CD4-positive, alpha-beta T cell treated with Interleukin-21 for 1 hour (primary cell): ENCODE measurements around the gene REXO4.

Experiments used
- DNase-seq: peaks from one replicate; pipeline ENCODE4 v3.0.0-alpha.2; 2020

Gene REXO4

GRCh38 chr9:133366435-133366834 is 51.4 kb downstream of the REXO4 start:
- no peak for DNase-seq

- no peak for DNase-seq
These were observed 55.3 kb downstream of the REXO4 start for GRCh38 chr9:133362359-133363044.

DNA sequence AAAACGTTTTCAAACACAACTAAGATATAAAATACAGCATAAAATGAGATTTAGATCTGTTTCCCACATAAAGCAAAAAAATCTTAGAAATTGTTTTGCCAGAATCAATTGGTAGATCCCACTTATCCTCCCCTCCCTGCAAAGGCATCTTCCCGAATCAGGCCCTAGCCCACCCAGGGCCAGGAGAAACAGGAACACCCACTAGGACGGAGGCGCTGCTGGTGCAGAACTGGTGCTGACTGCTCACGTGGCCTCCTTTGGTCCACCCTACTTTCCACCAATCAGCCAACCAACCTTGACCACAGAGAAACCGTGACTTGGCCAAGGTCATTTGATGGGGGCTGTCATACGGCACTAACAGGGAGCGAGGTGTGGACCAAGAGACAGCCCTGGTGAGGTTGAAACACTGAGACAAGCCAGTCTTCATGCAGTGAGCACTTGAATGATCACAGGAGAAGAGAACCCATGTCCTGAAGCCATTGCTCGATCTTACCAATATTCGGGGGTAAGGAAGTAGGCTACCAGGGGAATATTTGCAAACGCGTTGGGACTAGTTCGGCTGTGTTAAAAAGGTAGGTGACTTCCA is 56.2 kb downstream of the REXO4 start:
- no peak for DNase-seq

DNA sequence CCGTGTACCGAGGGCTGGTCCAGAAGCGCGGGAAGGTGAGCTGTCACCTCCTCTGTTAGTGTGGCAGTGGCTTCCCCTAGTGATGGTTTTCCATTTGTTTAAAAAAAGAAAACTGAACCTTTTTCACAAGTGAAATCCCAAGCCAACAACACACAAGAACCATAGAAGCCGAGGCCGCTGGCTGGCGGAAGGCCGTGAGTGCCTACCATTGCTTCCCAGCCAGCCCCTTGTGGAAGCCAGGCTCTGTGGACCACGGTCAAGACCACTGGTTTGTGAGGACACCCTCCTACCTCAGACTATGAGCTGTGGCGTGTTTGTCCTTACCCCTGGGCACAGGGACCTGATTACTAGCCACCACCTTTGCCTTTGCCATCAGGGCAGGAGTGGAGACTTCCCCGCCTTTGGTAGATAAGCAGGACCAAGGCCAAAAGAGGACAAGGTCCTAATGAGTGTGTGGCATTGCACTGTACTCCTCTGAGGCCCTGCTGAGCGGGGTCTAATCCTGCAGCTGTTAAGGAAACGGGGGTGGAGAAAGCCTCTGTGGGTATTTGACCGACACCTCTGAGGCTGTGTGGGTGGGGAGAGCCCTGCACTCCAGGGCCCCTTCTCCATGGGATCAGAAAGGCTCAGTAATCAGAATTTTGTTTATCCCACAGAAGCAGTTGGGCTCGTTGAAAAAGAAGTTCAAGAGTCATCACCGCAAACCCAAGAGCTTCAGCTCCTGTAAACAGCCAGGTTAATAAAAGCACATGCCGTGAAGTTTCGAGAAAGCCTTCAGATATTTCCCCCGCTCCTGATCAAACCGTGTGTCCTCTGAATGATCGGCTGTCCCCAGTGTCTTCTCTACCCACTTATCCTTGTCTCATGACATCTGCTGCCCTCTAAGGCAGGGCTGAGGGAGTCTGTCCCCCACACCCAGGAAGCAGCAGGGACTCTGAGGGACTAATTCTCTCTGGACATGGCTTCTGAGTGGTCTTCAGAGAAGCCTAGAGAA is 57.1 kb downstream of the REXO4 start:
- DNase-seq, result no peak

- no peak for DNase-seq
These were observed 58.2 kb downstream of the REXO4 start for GRCh38 chr9:133359399-133360175.

DNA sequence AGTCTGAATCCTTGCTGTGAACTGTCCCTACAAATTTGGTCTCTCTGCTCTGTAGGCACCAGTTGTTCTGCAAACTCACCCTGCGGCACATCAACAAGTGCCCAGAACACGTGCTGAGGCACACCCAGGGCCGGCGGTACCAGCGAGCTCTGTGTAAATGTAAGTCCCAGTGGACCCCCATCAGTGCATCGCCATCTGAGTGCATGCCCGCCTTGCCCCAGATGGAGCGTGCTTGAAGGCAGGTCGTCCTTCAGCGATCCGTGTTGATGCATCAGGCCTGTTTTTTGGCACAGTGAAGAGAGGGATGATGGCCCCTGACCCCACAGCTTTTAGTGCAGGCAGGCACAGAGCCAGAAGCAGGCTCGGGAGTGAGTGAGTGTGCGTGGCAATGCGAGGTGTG is 60.2 kb downstream of the REXO4 start:
- DNase-seq, result no peak

DNA sequence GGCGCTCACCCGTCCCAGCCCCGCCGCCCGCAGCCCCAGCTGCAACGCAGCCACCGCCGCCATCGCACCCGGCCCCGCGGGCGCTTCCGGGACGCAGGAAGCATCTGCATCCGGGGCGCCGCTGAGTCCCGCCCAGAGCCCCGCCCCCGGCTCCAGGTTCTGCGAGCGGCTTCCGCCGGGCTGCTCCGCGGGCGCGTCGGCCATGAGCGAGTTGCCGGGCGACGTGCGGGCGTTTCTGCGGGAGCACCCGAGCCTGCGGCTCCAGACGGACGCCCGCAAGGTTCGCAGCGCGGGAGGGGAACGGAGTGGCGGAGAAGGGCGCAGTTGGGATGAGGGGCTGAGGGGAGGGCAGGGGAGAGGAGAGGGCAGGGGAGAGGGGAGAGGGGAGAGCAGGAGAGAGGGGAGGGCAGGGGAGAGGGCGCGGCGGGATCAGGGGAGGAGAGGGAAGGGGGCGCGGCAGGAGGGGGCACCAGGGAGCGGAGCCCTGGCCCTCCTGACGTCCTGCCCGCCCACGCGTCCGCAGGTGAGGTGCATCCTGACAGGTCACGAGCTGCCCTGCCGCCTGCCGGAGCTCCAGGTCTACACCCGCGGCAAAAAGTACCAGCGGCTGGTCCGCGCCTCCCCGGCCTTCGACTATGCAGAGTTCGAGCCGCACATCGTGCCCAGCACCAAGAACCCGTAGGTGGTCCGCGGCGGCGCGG is 61.3 kb downstream of the REXO4 start, which contains the start of the genes SURF1 and SURF2:
SURF1 (minus strand) TSS at position 97 of the 701 bp plus-strand sequence; CDS start at position 63, 34 bp downstream.
SURF2 (plus strand) TSS at position 160 of the 701 bp plus-strand sequence; CDS start at position 203, 43 bp downstream.
- DNase-seq, result peak; percentile 89
